H1 (cell line): ENCODE data around the gene CAPN1. TPM values are rescaled to one million over a fixed set of nuclear protein-coding genes. Genes with fewer than 3 reads are reported as not detected.

Experiments
- CTCF ChIA-PET: fragments of 300-600 bp; sonication (Branson Sonifier 250); formaldehyde crosslinking; loops from one replicate; lab custom pipeline; 2021; ENCODE audit not compliant: partially characterized antibody; lab: Charles Lee
- POLR2A ChIA-PET: fragments of 300-600 bp; sonication (Branson Sonifier 250); formaldehyde crosslinking; loops from one replicate; lab custom pipeline; 2021; ENCODE audit warnings: inconsistent platforms; ENCODE audit not compliant: partially characterized antibody; lab: Charles Lee
- DNase-seq, 2 experiments: peaks; one replicate each; pipeline versions ENCODE4 v3.0.0 to v3.0.0-alpha.2; 2010 to 2022; ENCODE audit warnings: low spot score in 2 of 2, low read depth in 1 of 2, mixed read lengths in 1 of 2
- FAIRE-seq: peaks from 2 replicates; lab custom pipeline; 2011; peaks lifted over from hg19 to GRCh38; lab: Jason Lieb, UNC
- H2AFZ ChIP-seq: 2 replicates; pipeline ENCODE4 v1.8.1; 2012; ENCODE audit warnings: low read length, inconsistent platforms
- H2AK5ac ChIP-seq: 2 replicates; pipeline ENCODE4 v1.6.1; 2013; ENCODE audit warnings: low read depth, low read length
- H2BK120ac ChIP-seq: replicated peaks from 2 replicates; pipeline ENCODE3; 2013; ENCODE audit warnings: low read depth, low read length, inconsistent platforms
- H2BK12ac ChIP-seq: 2 replicates; pipeline ENCODE4 v1.6.1; 2013; ENCODE audit warnings: low read depth, low read length
- H2BK15ac ChIP-seq: 2 replicates; pipeline ENCODE4 v1.6.1; 2013; ENCODE audit warnings: low read length
- H2BK20ac ChIP-seq: 2 replicates; pipeline ENCODE4 v1.6.1; 2013; ENCODE audit warnings: low read length
- H2BK5ac ChIP-seq: 2 replicates; pipeline ENCODE4 v1.6.1; 2013; ENCODE audit warnings: low read depth, low read length
- H3K14ac ChIP-seq: 2 replicates; pipeline ENCODE4 v1.6.1; 2013; ENCODE audit warnings: inconsistent platforms; ENCODE audit not compliant: insufficient read length
- H3K18ac ChIP-seq: 2 replicates; pipeline ENCODE4 v1.6.1; 2013; ENCODE audit warnings: low read length; ENCODE audit errors: extremely low read depth
- H3K23ac ChIP-seq: 2 replicates; pipeline ENCODE4 v1.6.1; 2013; ENCODE audit warnings: inconsistent platforms; ENCODE audit not compliant: insufficient read length
- H3K23me2 ChIP-seq: 2 replicates; pipeline ENCODE4 v1.6.1; 2013; ENCODE audit warnings: low read depth, low read length
- H3K27ac ChIP-seq: 2 replicates; pipeline ENCODE4 v1.6.1; 2011; ENCODE audit warnings: low read depth, low read length, inconsistent platforms
- H3K27me3 ChIP-seq, 4 experiments: replicated peaks in 1 of 4; 1 replicate in 1 of 4; 2 replicates in 3 of 4; pipeline versions ENCODE4 v1.6.1 to v1.8.1; 2011 to 2013; ENCODE audit warnings: low read length in 3 of 4, mild to moderate bottlenecking in 3 of 4, inconsistent platforms in 2 of 4, mixed read lengths in 2 of 4, moderate library complexity in 1 of 4; ENCODE audit not compliant: control insufficient read depth in 3 of 4, insufficient read depth in 3 of 4; ENCODE audit errors: extremely low read depth in 1 of 4
- H3K36me3 ChIP-seq, 4 experiments: 2 replicates each; pipeline versions ENCODE4 v1.6.1 to v1.8.1; 2011 to 2013; ENCODE audit warnings: mild to moderate bottlenecking in 4 of 4, low read length in 3 of 4, moderate library complexity in 2 of 4, control low read depth in 1 of 4, inconsistent platforms in 1 of 4; ENCODE audit not compliant: insufficient read depth in 4 of 4, control insufficient read depth in 2 of 4
- H3K4ac ChIP-seq: replicated peaks from 2 replicates; pipeline ENCODE3; 2013; ENCODE audit warnings: low read length, low read depth, mixed read lengths, inconsistent platforms; ENCODE audit not compliant: insufficient read length
- H3K4me1 ChIP-seq, 4 experiments: replicated peaks in 1 of 4; 1 replicate in 1 of 4; 2 replicates in 3 of 4; pipeline versions ENCODE4 v1.6.1 to v1.8.1; 2011 to 2013; ENCODE audit warnings: low read length in 3 of 4, inconsistent platforms in 2 of 4, mixed read lengths in 1 of 4; ENCODE audit not compliant: insufficient read depth in 4 of 4, control insufficient read depth in 3 of 4
- H3K4me2 ChIP-seq, 2 experiments: 2 replicates each; pipeline versions ENCODE4 v1.6.1 to v1.8.1; 2011 to 2013; ENCODE audit warnings: low read depth in 2 of 2, low read length in 2 of 2, control low read depth in 1 of 2, inconsistent platforms in 1 of 2, mild to moderate bottlenecking in 1 of 2; ENCODE audit not compliant: insufficient read depth in 1 of 2
- H3K4me3 ChIP-seq, 4 experiments: fragments of 200-600, 300-600 bp in 1 of 4; sonication (generic), shearing (Covaris generic), sonication (Bioruptor Twin) in 1 of 4; 2 replicates each; pipeline versions ENCODE4 v1.5.1 to v1.8.1; 2011 to 2016; ENCODE audit warnings: low read length in 4 of 4, low read depth in 3 of 4, control low read depth in 2 of 4, inconsistent platforms in 2 of 4, mild to moderate bottlenecking in 2 of 4, mixed read lengths in 1 of 4, moderate library complexity in 1 of 4; ENCODE audit not compliant: insufficient read depth in 2 of 4; ENCODE audit errors: extremely low read depth in 1 of 4
- H3K56ac ChIP-seq: replicated peaks from 2 replicates; pipeline ENCODE3; 2013; ENCODE audit warnings: low read depth, mild to moderate bottlenecking, mixed read lengths, low read length, inconsistent platforms; ENCODE audit not compliant: insufficient read length
- H3K79me1 ChIP-seq: 2 replicates; pipeline ENCODE4 v1.6.1; 2013; ENCODE audit warnings: low read depth, low read length, control low read depth
- H3K79me2 ChIP-seq, 2 experiments: 2 replicates each; pipeline versions ENCODE4 v1.6.1 to v1.8.1; 2012 to 2013; ENCODE audit warnings: low read length in 2 of 2, mild to moderate bottlenecking in 2 of 2, inconsistent platforms in 1 of 2; ENCODE audit not compliant: insufficient read depth in 2 of 2, control insufficient read depth in 1 of 2
- H3K9ac ChIP-seq, 4 experiments: replicated peaks in 1 of 4; 1 replicate in 1 of 4; 2 replicates in 3 of 4; pipeline versions ENCODE4 v1.6.1 to v1.8.1; 2011 to 2013; ENCODE audit warnings: low read depth in 3 of 4, low read length in 3 of 4, control low read depth in 2 of 4, mild to moderate bottlenecking in 2 of 4, moderate library complexity in 2 of 4, inconsistent platforms in 1 of 4; ENCODE audit errors: extremely low read depth in 1 of 4
- H3K9me3 ChIP-seq, 2 experiments: 2 replicates each; pipeline versions ENCODE4 v1.6.1 to v1.8.1; 2012 to 2013; ENCODE audit warnings: mild to moderate bottlenecking in 2 of 2, moderate library complexity in 2 of 2, control low read depth in 1 of 2, inconsistent platforms in 1 of 2, low read depth in 1 of 2, low read length in 1 of 2, mixed read lengths in 1 of 2; ENCODE audit not compliant: insufficient read depth in 2 of 2
- H4K20me1 ChIP-seq, 2 experiments: replicated peaks in 1 of 2; 2 replicates each; pipeline versions ENCODE3 to v1.8.1; 2011 to 2013; ENCODE audit warnings: inconsistent platforms in 2 of 2, low read length in 2 of 2, mild to moderate bottlenecking in 1 of 2; ENCODE audit not compliant: insufficient read depth in 2 of 2, control insufficient read depth in 1 of 2
- H4K5ac ChIP-seq: 2 replicates; pipeline ENCODE4 v1.6.1; 2013; ENCODE audit warnings: low read length, low read depth, mixed read lengths, inconsistent platforms; ENCODE audit not compliant: insufficient read length
- H4K8ac ChIP-seq: 2 replicates; pipeline ENCODE4 v1.8.0; 2013; ENCODE audit warnings: mild to moderate bottlenecking, moderate library complexity, low read length, inconsistent platforms; ENCODE audit not compliant: insufficient read depth; ENCODE audit errors: extremely low read depth
- H4K91ac ChIP-seq: replicated peaks from 2 replicates; pipeline ENCODE3; 2013; ENCODE audit warnings: low read length, mixed read lengths, inconsistent platforms; ENCODE audit not compliant: insufficient read length
- CBX5 ChIP-seq: fragments of 300-800, 300-1000 bp; sonication (generic); IDR thresholded peaks from 2 replicates; pipeline ENCODE4 v1.7.1; 2016; ENCODE audit warnings: antibody characterized with exemption, low read length, low read depth
- CREB1 ChIP-seq: IDR thresholded peaks from 2 replicates; pipeline ENCODE4 v1.6.1; 2012; ENCODE audit warnings: inconsistent platforms
- EP300 ChIP-seq, 2 experiments: IDR thresholded peaks; 1 replicate in 1 of 2; 2 replicates in 1 of 2; pipeline ENCODE4 v1.6.1; 2011 to 2012; ENCODE audit warnings: low read depth in 2 of 2, low read length in 2 of 2, mild to moderate bottlenecking in 2 of 2, borderline replicate concordance in 1 of 2, inconsistent platforms in 1 of 2, moderate library complexity in 1 of 2
- JUND ChIP-seq: IDR thresholded peaks from 2 replicates; pipeline ENCODE4 v1.6.1; 2011; ENCODE audit warnings: mild to moderate bottlenecking, improper control_type of control experiment, low read length
- KDM4A ChIP-seq: IDR thresholded peaks from one replicate; pipeline ENCODE4 v1.7.1; 2012; ENCODE audit warnings: low read depth, mild to moderate bottlenecking, moderate library complexity, low read length, inconsistent platforms; ENCODE audit not compliant: severe bottlenecking
- KDM5A ChIP-seq: fragments of 200-600 bp; IDR thresholded peaks from 2 replicates; pipeline ENCODE4 v1.7.1; 2012; ENCODE audit warnings: mild to moderate bottlenecking, low read length, inconsistent platforms, mixed read lengths
- SIRT6 ChIP-seq: IDR thresholded peaks from one replicate; pipeline ENCODE4 v1.7.1; 2012; ENCODE audit warnings: low read length, inconsistent platforms
- SIX5 ChIP-seq: IDR thresholded peaks from 2 replicates; pipeline ENCODE4 v1.6.1; 2011; ENCODE audit warnings: mild to moderate bottlenecking, low read depth, low read length
- SRF ChIP-seq: IDR thresholded peaks from 2 replicates; pipeline ENCODE4 v1.6.1; 2011; ENCODE audit warnings: mild to moderate bottlenecking, low read depth, low read length, moderate library complexity
- TAF1 ChIP-seq: IDR thresholded peaks from 2 replicates; pipeline ENCODE4 v1.6.1; 2011; ENCODE audit warnings: mild to moderate bottlenecking, low read depth, low read length
- TAF7 ChIP-seq: optimal IDR thresholded peaks from 2 replicates; pipeline ENCODE3; 2011; ENCODE audit warnings: low read depth, mild to moderate bottlenecking, inconsistent platforms, low read length, moderate library complexity, borderline replicate concordance
- YY1 ChIP-seq: IDR thresholded peaks from 2 replicates; pipeline ENCODE4 v1.6.1; 2011; ENCODE audit warnings: low read depth, mild to moderate bottlenecking, low read length
- ZNF274 ChIP-seq: IDR thresholded peaks from 2 replicates; pipeline ENCODE4 v1.7.0; 2012; ENCODE audit warnings: low read length, borderline replicate concordance; ENCODE audit errors: extremely low read depth
- WGBS, 2 experiments: shearing (Covaris generic) in 1 of 2; methylation state at CpG; one replicate each; pipeline versions ENCODE4 v1.1.6 to v1.1.7; 2013 to 2015; ENCODE audit warnings: low lambda C conversion rate in 2 of 2, mixed read lengths in 2 of 2, inconsistent platforms in 1 of 2, low coverage in 1 of 2, missing lambda C conversion rate in 1 of 2; ENCODE audit not compliant: insufficient replicate concordance in 2 of 2, insufficient coverage in 1 of 2, insufficient read length in 1 of 2; ENCODE audit errors: extremely low coverage in 1 of 2, missing lambda C conversion rate in 1 of 2; 5-methylcytosine and 5-hydroxymethylcytosine counted together
- polyA plus RNA-seq, 7 experiments: library from polyadenylated mRNA; depleted of rRNA in 3 of 7; stranded (reverse) in 5 of 7; unstranded in 2 of 7; fragments of >200 nt in 5 of 7; fragments of 200-250 nt in 2 of 7; gene quantifications; 1 replicate in 5 of 7; 2 replicates in 1 of 7; 4 replicates in 1 of 7; pipeline versions ENCODE4 v1.2.1 to v1.2.3, GENCODE V29; 2011 to 2013; ENCODE audit warnings: missing spikeins in 2 of 7, mixed read lengths in 2 of 7
- total RNA-seq: library from RNA; stranded (reverse); fragmentation: NEBNext Ultra II Directional; extraction: Animal tissue kit (Norgen Biotek cat#: 25700); gene quantifications from 2 replicates; pipeline ENCODE4 v1.2.1, GENCODE V29; 2021

Gene CAPN1
- total and polyA plus RNA-seq, 2 of the 8 experiments (the other 6 are each of a cell fraction or from before 2014, with no cell fraction given): 194 to 233 TPM

DNA sequence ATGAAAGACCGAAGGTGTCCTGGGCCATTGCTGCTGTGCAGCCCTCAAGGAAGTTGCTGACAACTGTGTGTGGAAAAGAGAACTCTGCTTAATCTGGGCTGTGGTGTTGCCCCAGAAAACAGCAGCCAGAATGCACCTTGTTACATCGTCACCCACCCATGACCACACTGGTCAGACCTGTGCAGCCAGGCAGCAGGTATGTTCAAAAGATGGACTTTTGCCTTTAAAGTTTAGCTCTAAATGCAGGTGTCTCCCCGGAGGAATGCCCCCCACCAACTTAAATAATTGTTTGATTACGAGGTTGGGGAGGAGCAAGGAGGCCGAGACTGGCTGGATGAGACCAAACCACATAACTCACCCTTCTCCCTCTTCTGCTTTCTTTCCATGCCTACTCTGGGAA is 64.8 kb downstream of the CAPN1 start:
- Histone ChIP-seq H3K79me1 (no peaks in the 10 kb centered on the region), H3K27ac (no peak overlapping the region), H4K20me1 (no peaks in the 10 kb centered on the region), H3K79me2 (no peaks in the 10 kb centered on the region), H3K4me1 (peaks cover 3 to 12% (median 5%) of the 10 kb centered on the region in 4 experiments; a peak in 6 of 7 replicates), H2AK5ac (no peak overlapping the region), H3K9ac (no peak overlapping the region), H4K5ac (no peak overlapping the region), H2BK120ac (no peak overlapping the region), H2AFZ (no peak overlapping the region), H3K18ac (no peak overlapping the region), H3K23me2 (no peaks in the 10 kb centered on the region), H3K9me3 (no peaks in the 10 kb centered on the region), H3K4ac (no peak overlapping the region), H2BK15ac (no peak overlapping the region), H2BK5ac (no peak overlapping the region), H4K8ac (no peak overlapping the region), H3K4me2 (no peak overlapping the region), H3K14ac (no peak overlapping the region), H3K23ac (no peak overlapping the region), H2BK20ac (no peak overlapping the region), H3K36me3 (no peaks in the 10 kb centered on the region), H3K4me3 (no peak overlapping the region), H2BK12ac (no peak overlapping the region), H3K56ac (no peak overlapping the region), H3K27me3 (no peaks in the 10 kb centered on the region), H4K91ac (no peak overlapping the region)
- POLR2A ChIA-PET: interaction anchor here (1.0 to 6.8 kb wide), 6 partner anchors 10 to 132 kb away, joined by 3 to 38 read pairs (median 4); no protein-coding TSS in a partner anchor
- CTCF ChIA-PET: interaction anchor here (0.5 to 10.2 kb wide), 6 partner anchors 11 to 215 kb away, joined by 3 to 258 read pairs (median 4); no protein-coding TSS in a partner anchor
- TF ChIP-seq ZNF274 (no peak), KDM5A (no peak), TAF1 (no peak), SIX5 (no peak), YY1 (no peak), KDM4A (no peak), EP300 (IDR thresholded peaks at IDR 0.05; ENCODE audit: borderline replicate concordance in 1 of 2, low read depth in 2 of 2, low read length in 2 of 2) (no peak), CREB1 (no peak), TAF7 (no peak), SIRT6 (no peak), JUND (no peak), CBX5 (no peak), SRF (no peak)
- FAIRE-seq (no peak), DNase-seq (no peak)
- 94% methylated on average over 5 of the region's 5 CpGs; no CpG with 5 or more reads in 1 of the 2 experiments for WGBS, 2 experiments
